ENCODE measurements around the gene TAS2R40. TPM values are rescaled to one million over a fixed set of nuclear protein-coding genes. Genes with fewer than 3 reads are reported as not detected.

Gene TAS2R40
- total RNA-seq, 3 donors from 2014 or later = not detected

DNA sequence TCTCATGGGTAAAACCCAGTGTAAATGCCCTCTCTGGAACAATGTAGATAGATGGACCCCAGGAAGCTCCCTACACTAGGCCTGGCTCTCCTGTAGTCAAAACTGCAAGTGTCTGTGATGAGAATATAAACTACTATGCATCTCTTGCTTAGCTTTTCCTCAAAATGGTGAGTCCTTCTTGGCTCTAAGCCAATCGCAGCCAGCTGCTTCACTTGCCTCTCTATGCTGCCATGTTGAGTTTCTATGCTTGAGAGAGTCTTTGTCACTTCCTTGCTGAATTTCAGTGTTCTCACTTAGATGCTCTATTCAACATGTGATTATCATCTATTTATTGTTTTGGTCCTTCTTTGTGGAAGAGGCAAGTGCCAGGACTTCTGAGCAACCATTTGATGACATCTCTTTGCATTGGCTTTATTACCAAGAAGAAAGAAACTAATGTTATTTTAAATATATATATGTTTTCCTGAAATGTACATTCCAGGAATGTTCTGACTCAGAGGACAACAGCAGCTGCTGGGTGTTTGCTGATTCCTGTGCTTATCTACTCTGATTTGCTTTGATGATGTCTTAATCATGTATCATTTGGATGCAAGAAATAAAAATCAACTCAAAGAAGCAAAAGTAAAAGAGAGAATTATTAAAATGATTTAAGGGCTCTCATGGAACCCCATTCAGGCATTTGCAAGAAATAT, 16.6 kb downstream of the TAS2R40 start:
- H3K4me1 ChIP-seq = peaks cover 3 to 4% of the 10 kb centered on the region in 2 donors
- DNase-seq (ENCODE audit: low spot score in 2 of 2) = no peak
- H3K4me3 ChIP-seq = no peak overlapping the region
- no peak overlapping the region for H3K27ac ChIP-seq
- H3K36me3 ChIP-seq = no peaks in the 10 kb centered on the region
- intact Hi-C loops (cut with DNase I; ENCODE audit: low total_unique reads) = loop anchor here (1.0 kb wide), 1 partner anchor 12 kb away; no protein-coding TSS in a partner anchor
- H3K9me3 ChIP-seq = peaks cover 0 to 13% of the 10 kb centered on the region in 2 donors
- no peaks in the 10 kb centered on the region for H3K27me3 ChIP-seq
- TF ChIP-seq POLR2AphosphoS5 (IDR thresholded peaks at IDR 0.05) (no peak), POLR2A (IDR thresholded peaks at IDR 0.05) (no peak)
- TF ChIP-seq, protein P1, sequence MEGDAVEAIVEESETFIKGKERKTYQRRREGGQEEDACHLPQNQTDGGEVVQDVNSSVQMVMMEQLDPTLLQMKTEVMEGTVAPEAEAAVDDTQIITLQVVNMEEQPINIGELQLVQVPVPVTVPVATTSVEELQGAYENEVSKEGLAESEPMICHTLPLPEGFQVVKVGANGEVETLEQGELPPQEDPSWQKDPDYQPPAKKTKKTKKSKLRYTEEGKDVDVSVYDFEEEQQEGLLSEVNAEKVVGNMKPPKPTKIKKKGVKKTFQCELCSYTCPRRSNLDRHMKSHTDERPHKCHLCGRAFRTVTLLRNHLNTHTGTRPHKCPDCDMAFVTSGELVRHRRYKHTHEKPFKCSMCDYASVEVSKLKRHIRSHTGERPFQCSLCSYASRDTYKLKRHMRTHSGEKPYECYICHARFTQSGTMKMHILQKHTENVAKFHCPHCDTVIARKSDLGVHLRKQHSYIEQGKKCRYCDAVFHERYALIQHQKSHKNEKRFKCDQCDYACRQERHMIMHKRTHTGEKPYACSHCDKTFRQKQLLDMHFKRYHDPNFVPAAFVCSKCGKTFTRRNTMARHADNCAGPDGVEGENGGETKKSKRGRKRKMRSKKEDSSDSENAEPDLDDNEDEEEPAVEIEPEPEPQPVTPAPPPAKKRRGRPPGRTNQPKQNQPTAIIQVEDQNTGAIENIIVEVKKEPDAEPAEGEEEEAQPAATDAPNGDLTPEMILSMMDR (IDR thresholded peaks at IDR 0.05) = no peak

DNA sequence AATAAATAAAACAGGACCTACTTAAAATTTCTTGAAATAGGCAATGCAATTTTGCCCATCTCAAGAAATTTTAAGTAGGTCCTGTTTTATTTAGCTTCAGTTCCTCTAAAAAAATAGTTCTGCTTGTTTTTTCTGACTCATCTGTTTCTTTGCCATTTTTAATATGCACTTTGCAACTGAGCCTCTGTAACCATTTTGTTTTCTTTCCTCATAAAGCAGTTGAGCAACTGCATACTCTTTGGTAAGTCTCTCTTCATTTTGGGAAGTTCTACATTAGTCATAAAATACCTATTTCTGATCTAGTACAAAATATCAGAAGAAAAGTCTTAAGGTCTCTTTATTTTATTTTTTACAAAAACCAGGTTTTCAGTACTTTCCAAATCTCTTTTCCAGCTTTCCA, 18.0 kb downstream of the TAS2R40 start:
- TF ChIP-seq POLR2A (IDR thresholded peaks at IDR 0.05) (no peak), POLR2AphosphoS5 (IDR thresholded peaks at IDR 0.05) (no peak)
- intact Hi-C loops (cut with DNase I; ENCODE audit: low total_unique reads) = loop anchor here (10.0 kb wide), 1 partner anchor 165 kb away; the partner anchor contains the start of gene EPHA1
- H3K27ac ChIP-seq = no peak overlapping the region

DNA sequence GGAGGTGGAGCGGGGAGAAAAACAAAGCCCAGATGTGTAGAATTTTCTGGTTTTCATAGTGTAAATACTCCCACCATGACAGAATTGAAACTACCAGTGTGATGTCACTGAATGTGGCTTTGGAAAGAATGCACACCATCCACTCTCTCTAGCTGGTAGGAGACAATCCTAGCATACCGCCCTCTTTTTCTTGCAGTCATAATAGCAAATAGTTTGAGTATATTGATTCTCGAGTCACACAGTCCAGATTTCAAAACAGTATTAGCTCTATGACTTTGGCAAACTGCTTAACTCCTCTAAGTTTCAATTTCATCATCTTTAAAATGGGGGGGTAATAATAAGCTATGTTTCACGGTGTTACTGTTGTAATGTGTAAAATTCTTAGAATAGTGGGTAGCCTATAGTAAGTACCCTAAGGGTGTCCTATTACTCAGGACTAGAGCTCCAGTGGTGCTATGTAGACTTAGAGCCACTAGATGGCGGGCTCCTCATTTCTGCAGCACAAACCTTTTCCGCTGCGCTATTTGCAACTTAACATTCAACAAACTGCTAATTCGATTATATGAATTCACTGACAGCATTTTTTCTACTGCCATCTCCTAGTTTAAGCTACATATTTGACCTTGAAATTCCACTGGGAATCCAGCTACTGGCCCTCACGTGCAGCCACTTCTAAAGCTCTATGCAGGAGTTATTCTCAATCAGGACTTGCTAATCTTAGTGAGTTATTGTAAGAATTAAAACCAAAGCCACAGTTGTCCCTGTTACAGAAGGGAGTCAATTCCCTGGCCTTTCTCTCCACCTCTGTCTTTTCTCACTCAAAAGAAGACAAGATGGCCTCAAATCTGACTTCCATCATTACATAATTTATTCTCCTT, 18.7 kb downstream of the TAS2R40 start:
- peaks cover 0 to 13% of the 10 kb centered on the region in 2 donors for H3K9me3 ChIP-seq
- H3K4me3 ChIP-seq = peak overlapping the region in 1 of 3 donors; percentile 32
- H3K36me3 ChIP-seq = no peaks in the 10 kb centered on the region
- no peaks in the 10 kb centered on the region for H3K27me3 ChIP-seq
- peak in 1 of 2 donors; percentile 66 for DNase-seq (ENCODE audit: low spot score in 2 of 2)
- H3K4me1 ChIP-seq = peaks cover 3 to 4% of the 10 kb centered on the region in 2 donors
- H3K27ac ChIP-seq = peak overlapping the region in 1 of 2 donors; percentile 62
- TF ChIP-seq POLR2A (IDR thresholded peaks at IDR 0.05) = no peak
- TF ChIP-seq, protein P1 (IDR thresholded peaks at IDR 0.05) = peak; percentile 62 to 90 (median 82)
- TF ChIP-seq POLR2AphosphoS5 (IDR thresholded peaks at IDR 0.05) = peak in 1 of 3 donors; percentile 35
- intact Hi-C loops (cut with DNase I; ENCODE audit: low total_unique reads) = loop anchor here (10.0 kb wide), 1 partner anchor 164 kb away; the partner anchor contains the start of gene EPHA1

More for the DNA sequence above, 18.0 kb downstream of the TAS2R40 start:
- Histone ChIP-seq H3K4me3 (no peak overlapping the region), H3K27me3 (no peaks in the 10 kb centered on the region), H3K4me1 (peaks cover 3 to 4% of the 10 kb centered on the region in 2 donors), H3K36me3 (no peaks in the 10 kb centered on the region), H3K9me3 (peaks cover 0 to 13% of the 10 kb centered on the region in 2 donors)
- no peak for DNase-seq (ENCODE audit: low spot score in 2 of 2)

DNA sequence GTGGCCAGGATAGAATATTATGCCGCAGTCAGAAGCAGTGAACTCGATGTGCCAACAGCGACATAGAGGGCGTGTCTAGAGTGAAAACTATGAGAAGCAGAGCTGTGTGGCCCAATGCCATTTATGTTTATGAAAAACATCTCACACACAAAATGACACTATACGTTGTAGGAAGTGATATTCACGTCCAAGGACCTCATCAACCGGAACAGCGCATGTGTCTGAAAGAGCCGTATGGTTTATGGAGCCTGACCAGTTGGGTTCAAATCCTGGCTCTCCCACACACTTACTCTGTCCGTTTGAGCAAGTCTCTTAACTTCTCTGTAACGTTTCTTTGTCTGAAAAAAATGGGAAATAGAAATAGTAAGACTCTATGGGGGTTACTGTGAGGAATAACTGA, 20.5 kb downstream of the TAS2R40 start:
- Histone ChIP-seq H3K9me3 (peaks cover 0 to 1% of the 10 kb centered on the region in 2 donors), H3K4me3 (no peak overlapping the region), H3K27ac (no peak overlapping the region), H3K4me1 (peaks cover 3 to 4% of the 10 kb centered on the region in 2 donors), H3K27me3 (no peaks in the 10 kb centered on the region), H3K36me3 (no peaks in the 10 kb centered on the region)
- no peak for DNase-seq (ENCODE audit: low spot score in 2 of 2)
- intact Hi-C loops (cut with DNase I; ENCODE audit: low total_unique reads) = loop anchor here (10.0 kb wide), 1 partner anchor 162 kb away; the partner anchor contains the start of gene EPHA1
- TF ChIP-seq POLR2AphosphoS5 (IDR thresholded peaks at IDR 0.05) (no peak), POLR2A (IDR thresholded peaks at IDR 0.05) (no peak)
- TF ChIP-seq, protein P1 (IDR thresholded peaks at IDR 0.05) = no peak

DNA sequence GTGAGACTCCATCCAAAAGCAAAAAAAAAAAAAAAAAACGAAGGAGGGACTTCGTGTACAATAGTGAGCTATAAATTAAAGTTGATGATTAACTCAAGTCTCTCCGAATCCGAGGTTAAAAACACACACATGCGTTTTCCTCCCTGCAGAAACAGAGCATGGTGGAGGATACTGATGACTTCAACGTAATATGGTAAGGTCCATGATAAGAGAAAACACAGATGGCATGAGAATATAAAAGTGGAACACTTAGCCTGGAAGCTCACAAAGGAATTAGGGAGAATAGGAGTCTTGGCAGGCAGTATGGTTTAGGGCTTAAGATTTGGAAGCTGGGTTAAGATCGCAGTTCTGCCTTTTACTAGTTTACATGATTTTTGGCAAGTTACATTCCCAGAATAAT, 21.3 kb downstream of the TAS2R40 start:
- no peaks in the 10 kb centered on the region for H3K9me3 ChIP-seq
- no peaks in the 10 kb centered on the region for H3K27me3 ChIP-seq
- no peak overlapping the region for H3K27ac ChIP-seq
- peaks cover 3 to 4% of the 10 kb centered on the region in 2 donors for H3K4me1 ChIP-seq
- no peak overlapping the region for H3K4me3 ChIP-seq
- no peak for DNase-seq (ENCODE audit: low spot score in 2 of 2)
- intact Hi-C loops (cut with DNase I; ENCODE audit: low total_unique reads) = loop anchor here (10.0 kb wide), 1 partner anchor 162 kb away; the partner anchor contains the start of gene EPHA1
- no peaks in the 10 kb centered on the region for H3K36me3 ChIP-seq
- TF ChIP-seq POLR2A (IDR thresholded peaks at IDR 0.05) (no peak), POLR2AphosphoS5 (IDR thresholded peaks at IDR 0.05) (no peak)
- TF ChIP-seq, protein P1 (IDR thresholded peaks at IDR 0.05) = no peak
